Hepatocyte (in vitro differentiated cells): ENCODE measurements around the gene SCIMP. TPM values are rescaled to one million over a fixed set of nuclear protein-coding genes. Genes with fewer than 3 reads are reported as not detected.
"Not testable (repeated sequence)": the region's sequence is repeated elsewhere in the genome, so short reads cannot be mapped to it uniquely, and the experiment has no call there.

ENCODE experiments used
- DNase-seq: peaks from one replicate; pipeline ENCODE4 v3.0.0-alpha.2; 2016; ENCODE audit warnings: low spot score
- H2AFZ ChIP-seq: fragments of 200-600 bp; sonication (generic); 2 replicates; pipeline ENCODE4 v1.6.0; 2016; ENCODE audit warnings: antibody characterized with exemption, mild to moderate bottlenecking
- H3K27ac ChIP-seq: fragments of 200-600 bp; sonication (generic); 2 replicates; pipeline ENCODE4 v1.5.1; 2016; ENCODE audit warnings: mild to moderate bottlenecking
- H3K27me3 ChIP-seq: fragments of 200-600 bp; sonication (generic); 2 replicates; pipeline ENCODE4 v1.6.1; 2016
- H3K36me3 ChIP-seq: fragments of 200-600 bp; sonication (generic); replicated peaks from 2 replicates; pipeline ENCODE4 v1.5.1; 2016; ENCODE audit warnings: low read depth; ENCODE audit not compliant: insufficient read depth
- H3K4me1 ChIP-seq: fragments of 200-600 bp; sonication (generic); 2 replicates; pipeline ENCODE4 v1.5.1; 2016; ENCODE audit warnings: mild to moderate bottlenecking, moderate library complexity; ENCODE audit not compliant: insufficient read depth
- H3K4me2 ChIP-seq: fragments of 200-600 bp; sonication (generic); 2 replicates; pipeline ENCODE4 v1.6.0; 2016
- H3K4me3 ChIP-seq: fragments of 200-600 bp; sonication (generic); 2 replicates; pipeline ENCODE4 v1.5.1; 2016; ENCODE audit warnings: mild to moderate bottlenecking
- H3K79me2 ChIP-seq: fragments of 200-600 bp; sonication (generic); 2 replicates; pipeline ENCODE4 v1.6.0; 2017; ENCODE audit warnings: mild to moderate bottlenecking
- H3K9me2 ChIP-seq: fragments of 200-600 bp; sonication (generic); replicated peaks from 2 replicates; pipeline ENCODE4 v1.6.0; 2017; ENCODE audit warnings: mild to moderate bottlenecking; ENCODE audit not compliant: insufficient read depth
- H3K9me3 ChIP-seq: fragments of 200-600 bp; sonication (generic); 2 replicates; pipeline ENCODE4 v1.5.1; 2016; ENCODE audit warnings: low read depth, mild to moderate bottlenecking
- H4K20me1 ChIP-seq: fragments of 200-600 bp; sonication (generic); 2 replicates; pipeline ENCODE4 v1.6.0; 2016; ENCODE audit warnings: mild to moderate bottlenecking; ENCODE audit not compliant: insufficient read depth, poor library complexity, severe bottlenecking
- EZH2 ChIP-seq: fragments of 200-600 bp; sonication (generic); IDR thresholded peaks from 2 replicates; pipeline ENCODE4 v1.6.1; 2016; ENCODE audit warnings: antibody characterized with exemption, mild to moderate bottlenecking, borderline replicate concordance
- EZH2phosphoT487 ChIP-seq: fragments of 200-600 bp; sonication (generic); IDR thresholded peaks from one replicate; pipeline ENCODE4 v1.6.1; 2018; ENCODE audit warnings: antibody characterized with exemption, mild to moderate bottlenecking, low read depth, moderate library complexity; ENCODE audit not compliant: unreplicated experiment, severe bottlenecking
- WGBS: methylation state at CpG from one replicate; pipeline ENCODE4 v1.1.6; 2016; ENCODE audit warnings: low lambda C conversion rate; ENCODE audit errors: missing lambda C conversion rate; 5-methylcytosine and 5-hydroxymethylcytosine counted together
- polyA plus RNA-seq: library from polyadenylated mRNA; unstranded; fragments of >200 nt; fragmentation: Nextera tagmentation; extraction: Ambion mirVana; gene quantifications from 2 replicates; pipeline ENCODE4 v1.2.1, GENCODE V29; 2016
- total RNA-seq: library from RNA; depleted of rRNA; stranded (reverse); fragments of >200 nt; gene quantifications from 2 replicates; pipeline ENCODE4 v1.2.3, GENCODE V29; 2014
- TF ChIP-seq, protein P1 (sequence below): fragments of 200-600 bp; sonication (generic); IDR thresholded peaks from 2 replicates; pipeline ENCODE4 v1.5.1; 2016; ENCODE audit warnings: antibody characterized with exemption, mild to moderate bottlenecking; ENCODE audit not compliant: poor library complexity

The SCIMP gene
- total and polyA plus RNA-seq, 2 experiments from 2014 or later: 0.03 to 0.57 TPM

GRCh38 chr17:5165791-5166564 lies 68.7 kb downstream of the SCIMP start:
- H3K36me3 ChIP-seq, H3K9me2 ChIP-seq, H3K27me3 ChIP-seq, H3K4me3 ChIP-seq, H3K79me2 ChIP-seq, DNase-seq, H3K4me2 ChIP-seq, H3K4me1 ChIP-seq, H3K9me3 ChIP-seq, H4K20me1 ChIP-seq, H2AFZ ChIP-seq, H3K27ac ChIP-seq: not testable (repeated sequence)
- WGBS: 82% methylated on average over 7 of the region's 7 CpGs

GRCh38 chr17:5164436-5164835 lies 70.2 kb downstream of the SCIMP start:
- no peaks in the 10 kb centered on the region for H3K9me3 ChIP-seq
- no peak overlapping the region for H3K4me3 ChIP-seq
- H2AFZ ChIP-seq: no peak overlapping the region
- 88% methylated on average over 6 of the region's 6 CpGs for WGBS
- no peak for DNase-seq
- peaks cover 5% of the 10 kb centered on the region for H3K4me1 ChIP-seq
- no peaks in the 10 kb centered on the region for H4K20me1 ChIP-seq
- H3K27me3 ChIP-seq: no peaks in the 10 kb centered on the region
- no peaks in the 10 kb centered on the region for H3K36me3 ChIP-seq
- H3K9me2 ChIP-seq: no peaks in the 10 kb centered on the region
- H3K27ac ChIP-seq: no peak overlapping the region
- H3K4me2 ChIP-seq: no peak overlapping the region
- no peaks in the 10 kb centered on the region for H3K79me2 ChIP-seq
- TF ChIP-seq, protein P1, sequence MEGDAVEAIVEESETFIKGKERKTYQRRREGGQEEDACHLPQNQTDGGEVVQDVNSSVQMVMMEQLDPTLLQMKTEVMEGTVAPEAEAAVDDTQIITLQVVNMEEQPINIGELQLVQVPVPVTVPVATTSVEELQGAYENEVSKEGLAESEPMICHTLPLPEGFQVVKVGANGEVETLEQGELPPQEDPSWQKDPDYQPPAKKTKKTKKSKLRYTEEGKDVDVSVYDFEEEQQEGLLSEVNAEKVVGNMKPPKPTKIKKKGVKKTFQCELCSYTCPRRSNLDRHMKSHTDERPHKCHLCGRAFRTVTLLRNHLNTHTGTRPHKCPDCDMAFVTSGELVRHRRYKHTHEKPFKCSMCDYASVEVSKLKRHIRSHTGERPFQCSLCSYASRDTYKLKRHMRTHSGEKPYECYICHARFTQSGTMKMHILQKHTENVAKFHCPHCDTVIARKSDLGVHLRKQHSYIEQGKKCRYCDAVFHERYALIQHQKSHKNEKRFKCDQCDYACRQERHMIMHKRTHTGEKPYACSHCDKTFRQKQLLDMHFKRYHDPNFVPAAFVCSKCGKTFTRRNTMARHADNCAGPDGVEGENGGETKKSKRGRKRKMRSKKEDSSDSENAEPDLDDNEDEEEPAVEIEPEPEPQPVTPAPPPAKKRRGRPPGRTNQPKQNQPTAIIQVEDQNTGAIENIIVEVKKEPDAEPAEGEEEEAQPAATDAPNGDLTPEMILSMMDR: no peak
- no peak for TF ChIP-seq EZH2
- TF ChIP-seq EZH2phosphoT487: no peak

DNA sequence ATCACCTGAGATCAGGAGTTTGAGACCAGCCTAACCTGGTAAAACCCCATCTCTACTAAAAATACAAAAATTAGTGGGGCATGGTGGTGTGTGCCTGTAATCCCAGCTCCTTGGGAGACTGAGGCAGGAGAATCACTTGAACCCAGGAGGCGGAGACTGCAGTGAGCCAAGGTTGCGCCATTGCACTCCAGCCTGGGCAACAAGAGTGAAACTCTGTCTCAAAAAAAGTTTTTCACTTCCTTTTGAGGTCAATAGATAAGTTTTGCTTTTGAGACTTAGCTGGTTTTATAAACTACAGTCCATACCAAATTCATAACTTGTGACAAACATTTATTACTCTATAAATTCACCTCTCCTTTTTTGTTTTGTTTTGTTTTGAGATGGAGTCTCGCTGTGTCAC lies 72.9 kb downstream of the SCIMP start:
- H3K9me3 ChIP-seq, H3K4me1 ChIP-seq, H3K27ac ChIP-seq, DNase-seq, H3K36me3 ChIP-seq, H3K4me3 ChIP-seq, H3K79me2 ChIP-seq, H3K4me2 ChIP-seq, H2AFZ ChIP-seq, H3K27me3 ChIP-seq, H3K9me2 ChIP-seq, H4K20me1 ChIP-seq: not testable (repeated sequence)
- WGBS: 89% methylated on average over 3 of the region's 3 CpGs

DNA sequence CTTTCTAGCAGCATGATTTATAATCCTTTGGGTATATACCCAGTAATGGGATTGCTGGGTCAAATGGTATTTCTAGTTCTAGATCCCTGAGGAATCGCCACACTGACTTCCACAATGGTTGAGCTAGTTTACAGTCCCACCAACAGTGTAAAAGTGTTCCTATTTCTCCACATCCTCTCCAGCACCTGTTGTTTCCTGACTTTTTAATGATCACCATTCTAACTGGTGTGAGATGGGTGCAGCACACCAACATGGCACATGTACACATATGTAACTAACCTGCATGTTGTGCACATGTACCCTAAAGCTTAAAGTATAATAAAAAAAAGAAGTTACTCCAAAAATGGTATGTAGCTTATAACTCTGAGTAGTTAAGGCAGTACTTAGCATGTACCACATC lies 74.0 kb downstream of the SCIMP start:
- H3K9me2 ChIP-seq, DNase-seq, H4K20me1 ChIP-seq, H3K79me2 ChIP-seq, H3K27me3 ChIP-seq, H3K4me3 ChIP-seq, H3K4me2 ChIP-seq, H2AFZ ChIP-seq, H3K4me1 ChIP-seq, H3K36me3 ChIP-seq, H3K27ac ChIP-seq, H3K9me3 ChIP-seq: not testable (repeated sequence)
- 88% methylated on average over 1 of the region's 1 CpG for WGBS

Other genes with a start within 250 kb of the SCIMP start
- 6.9 and 12.5 TPM in 2 replicates for gene CAMTA2, start 247.2 kb downstream of the SCIMP start, total RNA-seq
- 45.6 and 47.5 TPM in 2 replicates for gene CAMTA2, start 247.2 kb downstream of the SCIMP start, polyA plus RNA-seq
- 1.6 and 2.7 TPM in 2 replicates for gene INCA1, start 237.3 kb downstream of the SCIMP start, total RNA-seq
- gene INCA1, start 237.3 kb downstream of the SCIMP start, polyA plus RNA-seq: 4.1 and 5.5 TPM in 2 replicates
- 51.3 and 59.4 TPM in 2 replicates for gene KIF1C, start 236.9 kb downstream of the SCIMP start, total RNA-seq
- gene KIF1C, start 236.9 kb downstream of the SCIMP start, polyA plus RNA-seq: 65.2 and 75.9 TPM in 2 replicates
- gene SLC52A1, start 199.4 kb downstream of the SCIMP start, total RNA-seq: 0.13 TPM in 1 of 2 replicates, not detected in the other
- gene SLC52A1, start 199.4 kb downstream of the SCIMP start, polyA plus RNA-seq: 0.16 TPM in 1 of 2 replicates, not detected in the other
- 0.12 and 0.23 TPM in 2 replicates for gene ZFP3, start 156.4 kb downstream of the SCIMP start, total RNA-seq
- gene ZFP3, start 156.4 kb downstream of the SCIMP start, polyA plus RNA-seq: 0.24 and 0.32 TPM in 2 replicates
- gene ZNF232, start 123.0 kb downstream of the SCIMP start, total RNA-seq: 10.1 and 11.8 TPM in 2 replicates
- gene ZNF232, start 123.0 kb downstream of the SCIMP start, polyA plus RNA-seq: 8.1 and 12.0 TPM in 2 replicates
- 0.07 and 0.12 TPM in 2 replicates for gene USP6, start 118.8 kb downstream of the SCIMP start, total RNA-seq
- gene USP6, start 118.8 kb downstream of the SCIMP start, polyA plus RNA-seq: 0.11 and 0.34 TPM in 2 replicates
- 6.2 and 7.7 TPM in 2 replicates for gene ZNF594, start 43.0 kb downstream of the SCIMP start, total RNA-seq
- gene ZNF594, start 43.0 kb downstream of the SCIMP start, polyA plus RNA-seq: 2.8 and 3.0 TPM in 2 replicates
- 35.2 and 47.9 TPM in 2 replicates for gene RABEP1, start 47.4 kb upstream of the SCIMP start, total RNA-seq
- 31.0 and 31.7 TPM in 2 replicates for gene RABEP1, start 47.4 kb upstream of the SCIMP start, polyA plus RNA-seq
- 56.6 and 65.2 TPM in 2 replicates for gene NUP88, start 184.8 kb upstream of the SCIMP start, total RNA-seq
- 38.0 and 50.8 TPM in 2 replicates for gene NUP88, start 184.8 kb upstream of the SCIMP start, polyA plus RNA-seq
- 57.4 and 57.6 TPM in 2 replicates for gene RPAIN, start 185.3 kb upstream of the SCIMP start, total RNA-seq
- gene RPAIN, start 185.3 kb upstream of the SCIMP start, polyA plus RNA-seq: 51.6 and 60.7 TPM in 2 replicates
- gene C1QBP, start 204.3 kb upstream of the SCIMP start, total RNA-seq: 145 and 149 TPM in 2 replicates
- 176 and 185 TPM in 2 replicates for gene C1QBP, start 204.3 kb upstream of the SCIMP start, polyA plus RNA-seq
- 7.8 and 9.6 TPM in 2 replicates for gene DHX33, start 234.1 kb upstream of the SCIMP start, total RNA-seq
- 2.2 and 2.3 TPM in 2 replicates for gene DHX33, start 234.1 kb upstream of the SCIMP start, polyA plus RNA-seq